Endometrial microvascular endothelial cells (primary cell): ENCODE data around the gene DROSHA. TPM values are rescaled to one million over a fixed set of nuclear protein-coding genes. Genes with fewer than 3 reads are reported as not detected.

Experiments
- in situ Hi-C: cut with HindIII; loops from 2 replicates; pipeline ENCODE4 v1.10.0; 2017; ENCODE audit warnings: low sequenced_read_pairs, low pct_unique_long_range_greater_than_20kb; ENCODE audit errors: inconsistent ontology term
- total RNA-seq: library from RNA; depleted of rRNA; stranded (reverse); fragments of >200 nt; gene quantifications from one replicate; pipeline ENCODE4 v1.2.3, GENCODE V29; 2015; ENCODE audit errors: inconsistent ontology term

DROSHA gene
- total RNA-seq, 1 donor from 2014 or later, result 35.7 TPM

DNA sequence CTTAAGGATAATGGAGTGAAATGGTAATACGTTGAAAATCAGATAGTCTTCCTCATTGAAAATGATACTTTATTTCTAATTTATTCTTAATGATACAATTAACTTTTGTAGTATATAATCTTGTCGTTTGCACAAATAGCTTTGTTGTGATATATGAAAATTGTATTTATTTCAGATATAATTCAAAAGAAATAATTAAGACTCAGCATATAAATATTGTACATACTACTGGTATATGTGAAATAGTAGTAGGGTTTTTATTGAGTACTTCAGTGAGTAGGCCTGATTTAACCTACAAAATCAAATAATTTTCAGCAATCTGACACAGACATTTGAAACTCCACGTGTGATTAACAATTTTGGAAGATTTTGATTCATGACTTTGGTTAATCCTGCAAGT lies 5.0 kb upstream of the DROSHA start:
- in situ Hi-C loops, result no loop called here

GRCh38 chr5:31534527-31535046 lies 2.7 kb upstream of the DROSHA start:
- in situ Hi-C loops, result no loop called here

- in situ Hi-C loops, result no loop called here
These were observed 378 bp downstream of the DROSHA start for GRCh38 chr5:31531543-31531887.

DNA sequence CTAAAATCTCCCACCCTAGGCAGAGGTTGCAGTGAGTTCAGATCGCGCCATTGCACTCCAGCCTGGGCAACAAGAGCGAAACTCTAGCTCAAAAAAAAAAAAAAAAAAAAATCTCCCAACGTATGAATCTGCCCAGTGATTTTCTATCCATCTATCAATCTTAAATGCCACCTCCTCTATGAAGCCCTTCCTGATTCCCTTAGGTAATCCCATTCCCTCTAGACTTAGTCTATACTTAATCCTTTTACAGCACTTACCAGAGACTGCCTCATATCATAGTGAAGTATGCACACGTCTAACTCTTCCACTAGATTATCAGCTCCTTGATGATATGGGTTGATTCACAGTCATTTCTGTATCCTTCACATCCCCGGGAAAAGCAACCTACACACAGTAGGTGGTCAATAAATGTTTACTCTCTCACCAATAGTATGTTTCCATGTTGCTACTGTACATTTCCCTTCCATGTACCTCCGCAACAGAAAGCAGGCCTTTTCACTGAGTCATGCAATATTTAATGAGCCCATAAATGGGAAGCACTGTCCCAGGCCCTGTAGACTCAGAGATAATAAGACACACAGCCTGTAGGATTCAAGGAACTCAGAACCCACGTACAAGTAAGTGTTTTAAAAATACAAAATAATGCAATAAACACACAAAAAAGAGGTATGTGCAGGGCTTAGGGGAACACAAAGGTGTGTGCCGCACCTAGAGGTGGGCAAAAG lies 1.2 kb downstream of the DROSHA start:
- in situ Hi-C loops, result no loop called here

- in situ Hi-C loops, result no loop called here
These were observed 8.9 kb downstream of the DROSHA start for GRCh38 chr5:31523041-31523440.

DNA sequence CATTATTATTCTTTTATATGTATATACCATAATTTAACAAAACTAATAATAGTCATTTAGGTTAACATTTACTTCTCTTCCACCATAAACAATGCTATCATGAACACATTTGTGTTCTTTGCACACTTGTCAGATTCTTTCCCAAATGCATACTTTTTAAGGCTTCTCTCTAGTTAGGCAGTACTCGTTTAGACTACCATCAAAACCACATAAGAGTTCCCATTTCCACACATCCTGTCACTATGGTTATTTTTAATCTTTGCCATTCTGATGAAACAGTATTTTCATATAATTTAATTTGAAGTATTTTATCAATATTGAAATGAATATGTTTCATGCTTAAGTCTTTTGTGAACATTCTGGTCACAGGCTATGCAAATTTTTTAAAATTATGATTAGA lies 15.1 kb downstream of the DROSHA start:
- in situ Hi-C loops, result no loop called here

- in situ Hi-C loops, result no loop called here
These were observed 20.6 kb downstream of the DROSHA start for GRCh38 chr5:31511305-31511704.

GRCh38 chr5:31504529-31504928 lies 27.4 kb downstream of the DROSHA start:
- in situ Hi-C loops, result no loop called here

DNA sequence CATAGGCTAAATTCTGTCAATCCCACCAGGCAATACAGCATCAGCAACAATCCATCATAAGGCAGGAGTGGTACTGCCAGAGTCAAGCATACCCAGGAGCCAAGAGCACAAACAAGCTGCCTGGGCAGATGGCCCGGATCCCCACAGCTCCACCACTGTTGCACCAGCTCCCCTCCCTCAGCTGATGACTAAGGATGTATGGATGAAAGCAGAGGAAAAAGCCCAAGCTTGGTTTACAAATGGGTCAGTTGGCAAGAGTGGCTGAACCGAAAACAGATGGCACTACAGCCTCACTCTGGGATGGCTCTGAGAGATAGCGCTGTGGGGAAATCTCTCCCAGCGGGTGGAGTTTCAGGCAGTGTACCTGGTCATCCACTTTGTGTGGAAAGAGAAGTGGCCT lies 29.4 kb downstream of the DROSHA start:
- in situ Hi-C loops, result no loop called here

DNA sequence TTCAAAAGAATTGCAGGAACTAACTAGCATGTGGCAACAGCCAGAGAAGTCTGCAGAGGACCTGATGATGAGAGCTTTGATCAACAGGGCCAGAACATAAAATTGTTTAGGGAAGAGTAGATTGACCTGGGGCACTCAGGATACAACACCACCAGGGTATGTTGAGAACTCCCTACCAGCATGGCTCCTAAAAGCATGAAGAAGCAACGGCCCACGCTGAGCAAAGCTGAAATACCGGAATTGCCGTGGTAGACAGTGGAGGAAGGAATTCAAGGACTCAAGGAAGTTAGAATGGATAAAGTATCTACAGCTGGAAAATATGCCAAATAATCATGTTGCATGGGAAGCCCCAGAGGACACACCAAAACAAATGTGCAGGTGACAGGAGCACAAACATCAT lies 31.6 kb downstream of the DROSHA start:
- in situ Hi-C loops, result no loop called here

- in situ Hi-C loops, result no loop called here
These were observed 35.0 kb downstream of the DROSHA start for GRCh38 chr5:31496891-31497290.

- in situ Hi-C loops, result no loop called here
These were observed 35.6 kb downstream of the DROSHA start for GRCh38 chr5:31496301-31496700.

DNA sequence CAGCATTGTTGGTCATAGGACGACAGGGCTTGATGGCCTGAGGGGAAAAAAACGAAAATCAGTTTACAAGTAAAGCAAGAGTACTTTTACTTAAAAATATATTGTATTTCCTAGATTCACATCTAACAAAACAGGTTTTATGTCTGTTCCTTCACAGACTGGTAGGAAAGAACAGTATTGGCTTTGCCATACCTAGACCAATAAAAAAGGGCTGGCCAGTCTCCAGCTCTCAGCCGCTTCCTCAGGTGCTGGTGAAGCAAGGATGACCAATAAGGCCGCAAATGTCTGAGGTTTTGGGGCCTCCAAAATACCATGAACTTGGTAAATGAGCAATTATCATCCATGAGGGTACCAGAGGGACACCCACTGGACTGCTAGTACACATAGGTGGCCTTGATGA lies 36.6 kb downstream of the DROSHA start:
- in situ Hi-C loops, result no loop called here

- in situ Hi-C loops, result no loop called here
These were observed 39.0 kb downstream of the DROSHA start for GRCh38 chr5:31492869-31493268.

- in situ Hi-C loops, result no loop called here
These were observed 44.4 kb downstream of the DROSHA start for GRCh38 chr5:31487506-31487905.

- in situ Hi-C loops, result no loop called here
These were observed 45.5 kb downstream of the DROSHA start for GRCh38 chr5:31486441-31486840.

DNA sequence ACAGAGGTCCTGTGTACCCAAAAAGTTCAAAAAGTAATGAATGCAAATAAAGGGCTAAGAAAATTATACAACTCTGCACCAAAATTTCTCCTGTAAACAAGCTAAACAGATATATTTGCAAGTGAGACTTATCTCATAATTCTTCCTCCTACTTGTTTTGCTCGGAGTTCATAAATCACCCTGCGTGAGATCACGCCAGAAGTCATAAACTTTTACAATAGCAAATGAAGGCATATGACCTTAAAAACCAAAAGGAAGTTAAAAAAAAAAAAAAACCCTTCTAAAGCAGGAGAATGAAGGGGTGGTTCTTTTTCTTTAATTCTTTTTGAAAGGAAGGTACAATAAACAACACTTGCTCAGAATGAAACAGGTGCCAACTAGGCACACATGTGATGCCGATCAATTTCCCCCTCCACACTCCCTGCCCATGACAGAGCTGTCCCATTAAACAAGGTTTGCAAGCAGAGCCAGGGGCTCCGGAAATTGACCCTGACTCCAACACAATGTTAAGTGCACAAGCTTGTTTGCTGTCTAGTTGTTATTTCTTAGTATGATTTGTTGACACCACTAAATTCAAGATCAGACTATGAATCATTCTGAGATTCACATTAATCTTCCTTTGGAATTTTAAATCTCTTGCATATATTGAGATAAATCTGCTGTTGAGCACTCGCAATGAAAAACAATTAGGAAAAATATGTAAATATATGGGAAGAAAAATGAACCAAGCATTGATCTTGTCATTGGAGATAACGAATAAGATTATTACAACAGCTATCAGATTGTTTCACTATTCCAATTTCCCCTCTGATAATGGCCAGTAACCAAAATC lies 46.3 kb downstream of the DROSHA start:
- in situ Hi-C loops, result no loop called here

DNA sequence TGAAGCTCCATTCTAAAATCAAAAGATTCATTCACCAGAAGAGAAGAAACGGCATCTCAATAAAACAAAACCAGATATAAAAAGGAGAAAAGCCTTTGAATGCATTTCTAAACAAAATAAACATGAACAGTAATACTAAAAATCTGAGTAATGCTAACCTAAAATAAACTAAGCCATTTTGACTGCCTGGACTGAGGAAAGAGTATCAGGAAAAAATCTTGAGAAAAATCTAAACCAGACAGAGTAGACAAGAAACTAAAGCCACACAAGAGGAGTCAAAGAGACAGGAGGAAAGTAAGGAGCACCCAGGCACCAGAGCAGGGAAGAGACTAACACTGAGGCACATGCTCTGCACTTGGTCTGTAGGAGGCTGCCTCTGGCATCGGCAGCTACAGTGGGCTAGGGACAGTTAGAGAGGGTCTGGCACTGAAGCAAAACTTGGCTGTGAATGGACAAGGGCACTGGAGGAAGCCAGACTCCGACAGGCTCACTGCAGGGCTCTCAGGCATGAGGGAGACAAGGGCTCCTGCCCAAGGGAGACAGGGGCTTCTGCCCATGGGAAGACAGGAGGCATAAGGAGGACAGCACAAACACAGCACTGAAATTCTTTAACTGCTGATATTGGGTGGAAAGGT lies 50.2 kb downstream of the DROSHA start:
- in situ Hi-C loops, result no loop called here

GRCh38 chr5:31479706-31480105 lies 52.2 kb downstream of the DROSHA start:
- in situ Hi-C loops, result no loop called here

DNA sequence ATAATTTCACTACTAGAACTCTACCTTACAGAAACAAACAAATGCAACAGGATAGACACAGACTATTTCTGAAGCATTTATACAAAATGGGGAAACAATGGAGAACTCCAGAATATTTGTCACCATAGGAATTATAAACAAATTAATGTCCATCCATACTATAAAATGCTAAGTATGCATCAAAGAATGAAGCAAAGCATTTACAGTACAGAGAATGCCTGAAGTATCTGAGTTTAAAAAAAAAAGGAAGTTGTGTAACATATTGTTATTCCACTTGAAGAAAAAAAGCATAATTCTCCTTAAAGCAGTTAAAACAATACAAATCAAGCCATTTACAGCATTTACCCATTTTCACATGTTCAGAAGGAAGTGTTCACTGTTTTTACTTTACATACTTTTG lies 53.0 kb downstream of the DROSHA start:
- in situ Hi-C loops, result no loop called here
